ENCODE data around the gene TSHZ2. TPM values are rescaled to one million over a fixed set of nuclear protein-coding genes. Genes with fewer than 3 reads are reported as not detected.

TSHZ2 gene
- total RNA-seq, 1 experiment from 2014 or later = 2.3 TPM

DNA sequence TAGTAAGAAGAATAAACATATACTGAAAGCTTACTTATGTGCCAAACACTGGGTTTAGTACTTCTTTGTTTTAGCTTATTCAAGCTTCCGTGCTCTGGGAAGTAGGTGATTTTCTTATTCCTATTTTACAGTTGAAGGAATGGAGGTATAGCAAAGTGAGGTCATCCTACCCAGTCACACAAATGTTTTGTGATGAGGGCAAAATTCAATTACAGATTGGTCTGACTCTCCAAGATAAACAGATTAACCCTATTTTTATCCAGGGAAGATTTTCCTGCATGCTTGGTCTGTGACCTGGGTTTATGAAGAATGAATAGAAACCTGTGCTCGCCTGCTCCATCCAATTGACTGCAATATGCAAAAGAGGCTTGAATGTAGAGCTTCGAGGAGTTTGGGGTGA, 311.4 kb downstream of the TSHZ2 start:
- CTCF ChIA-PET = no interaction called here
- no peaks in the 10 kb centered on the region for H3K27me3 Mint-ChIP-seq (ENCODE audit: insufficient read depth, unreplicated experiment)
- no TSS peak for BruUV-seq (replicated peaks)
- no peak overlapping the region for H3K27ac Mint-ChIP-seq (ENCODE audit: low read depth, unreplicated experiment)
- no peak for DNase-seq (ENCODE audit: unreplicated experiment)
- TF ChIP-seq, protein P1, sequence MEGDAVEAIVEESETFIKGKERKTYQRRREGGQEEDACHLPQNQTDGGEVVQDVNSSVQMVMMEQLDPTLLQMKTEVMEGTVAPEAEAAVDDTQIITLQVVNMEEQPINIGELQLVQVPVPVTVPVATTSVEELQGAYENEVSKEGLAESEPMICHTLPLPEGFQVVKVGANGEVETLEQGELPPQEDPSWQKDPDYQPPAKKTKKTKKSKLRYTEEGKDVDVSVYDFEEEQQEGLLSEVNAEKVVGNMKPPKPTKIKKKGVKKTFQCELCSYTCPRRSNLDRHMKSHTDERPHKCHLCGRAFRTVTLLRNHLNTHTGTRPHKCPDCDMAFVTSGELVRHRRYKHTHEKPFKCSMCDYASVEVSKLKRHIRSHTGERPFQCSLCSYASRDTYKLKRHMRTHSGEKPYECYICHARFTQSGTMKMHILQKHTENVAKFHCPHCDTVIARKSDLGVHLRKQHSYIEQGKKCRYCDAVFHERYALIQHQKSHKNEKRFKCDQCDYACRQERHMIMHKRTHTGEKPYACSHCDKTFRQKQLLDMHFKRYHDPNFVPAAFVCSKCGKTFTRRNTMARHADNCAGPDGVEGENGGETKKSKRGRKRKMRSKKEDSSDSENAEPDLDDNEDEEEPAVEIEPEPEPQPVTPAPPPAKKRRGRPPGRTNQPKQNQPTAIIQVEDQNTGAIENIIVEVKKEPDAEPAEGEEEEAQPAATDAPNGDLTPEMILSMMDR (IDR thresholded peaks at IDR 0.05; ENCODE audit: unreplicated experiment) = no peak
- H3K9me3 Mint-ChIP-seq (ENCODE audit: unreplicated experiment) = no peaks in the 10 kb centered on the region
- intact Hi-C loops (cut with micrococcal nuclease) = no loop called here
- H3K4me3 Mint-ChIP-seq (ENCODE audit: unreplicated experiment) = no peak overlapping the region
- no peaks in the 10 kb centered on the region for H3K4me1 Mint-ChIP-seq (ENCODE audit: insufficient read depth, unreplicated experiment)
- no peaks in the 10 kb centered on the region for H3K36me3 Mint-ChIP-seq (ENCODE audit: insufficient read depth, unreplicated experiment)
- POLR2A ChIA-PET = no interaction called here

DNA sequence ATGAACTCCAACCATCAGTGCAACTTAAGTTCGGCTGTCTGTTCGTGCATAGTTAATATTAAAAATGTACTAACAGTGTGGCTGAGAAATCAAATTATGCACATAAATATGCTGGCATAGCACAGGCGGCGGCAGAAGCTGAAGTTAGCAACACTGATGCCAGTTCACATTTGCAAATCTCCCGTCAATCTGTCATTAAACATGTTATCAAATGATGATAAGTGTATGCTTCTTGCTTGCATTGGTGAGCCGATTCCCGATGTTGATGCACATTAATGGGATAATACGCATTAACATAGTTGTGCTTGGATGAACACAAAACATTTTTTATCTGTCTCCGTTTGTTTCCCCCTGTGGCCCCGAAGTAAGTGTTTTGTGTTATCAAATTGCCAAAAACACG, 312.1 kb downstream of the TSHZ2 start:
- BruUV-seq (replicated peaks) = no TSS peak
- intact Hi-C loops (cut with micrococcal nuclease) = no loop called here
- H3K4me3 Mint-ChIP-seq (ENCODE audit: unreplicated experiment) = no peak overlapping the region

DNA sequence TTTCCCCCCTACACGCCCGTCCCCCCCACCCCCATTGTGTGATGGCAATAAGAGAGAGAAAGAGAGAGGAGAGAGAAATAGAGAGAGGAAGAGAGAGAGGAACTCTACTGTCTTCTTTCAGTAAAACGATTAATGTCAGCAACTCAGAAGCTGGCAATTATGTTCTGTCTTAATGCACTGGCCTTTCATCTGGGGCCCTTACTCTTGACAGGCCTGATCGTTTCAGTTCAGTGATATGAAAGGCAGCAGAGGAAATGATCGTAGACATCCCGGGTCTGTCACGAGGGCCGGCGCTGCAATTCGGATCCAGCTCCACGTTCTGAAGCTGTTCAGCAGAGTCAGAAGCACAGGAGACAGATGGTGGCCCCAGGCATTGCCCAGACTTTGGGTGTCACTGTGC, 312.5 kb downstream of the TSHZ2 start:
- CTCF ChIA-PET = interaction anchor here (1.0 kb wide), 1 partner anchor 67 kb away, joined by 4 read pairs; no protein-coding TSS in a partner anchor
- DNase-seq (ENCODE audit: unreplicated experiment) = no peak
- TF ChIP-seq, protein P1 (IDR thresholded peaks at IDR 0.05; ENCODE audit: unreplicated experiment) = no peak
- no TSS peak for BruUV-seq (replicated peaks)
- Mint-ChIP-seq H3K27ac (ENCODE audit: low read depth, unreplicated experiment) (no peak overlapping the region), H3K36me3 (ENCODE audit: insufficient read depth, unreplicated experiment) (no peaks in the 10 kb centered on the region), H3K27me3 (ENCODE audit: insufficient read depth, unreplicated experiment) (no peaks in the 10 kb centered on the region), H3K4me1 (ENCODE audit: insufficient read depth, unreplicated experiment) (no peaks in the 10 kb centered on the region), H3K4me3 (ENCODE audit: unreplicated experiment) (no peak overlapping the region), H3K9me3 (ENCODE audit: unreplicated experiment) (no peaks in the 10 kb centered on the region)
- intact Hi-C loops (cut with micrococcal nuclease) = no loop called here
- POLR2A ChIA-PET = no interaction called here

More for the DNA sequence above, 312.1 kb downstream of the TSHZ2 start:
- Mint-ChIP-seq H3K36me3 (ENCODE audit: insufficient read depth, unreplicated experiment) (no peaks in the 10 kb centered on the region), H3K9me3 (ENCODE audit: unreplicated experiment) (no peaks in the 10 kb centered on the region), H3K27me3 (ENCODE audit: insufficient read depth, unreplicated experiment) (no peaks in the 10 kb centered on the region), H3K4me1 (ENCODE audit: insufficient read depth, unreplicated experiment) (no peaks in the 10 kb centered on the region), H3K27ac (ENCODE audit: low read depth, unreplicated experiment) (no peak overlapping the region)
- TF ChIP-seq, protein P1 (IDR thresholded peaks at IDR 0.05; ENCODE audit: unreplicated experiment) = no peak
- no peak for DNase-seq (ENCODE audit: unreplicated experiment)
- ChIA-PET POLR2A (no interaction called here), CTCF (no interaction called here)

DNA sequence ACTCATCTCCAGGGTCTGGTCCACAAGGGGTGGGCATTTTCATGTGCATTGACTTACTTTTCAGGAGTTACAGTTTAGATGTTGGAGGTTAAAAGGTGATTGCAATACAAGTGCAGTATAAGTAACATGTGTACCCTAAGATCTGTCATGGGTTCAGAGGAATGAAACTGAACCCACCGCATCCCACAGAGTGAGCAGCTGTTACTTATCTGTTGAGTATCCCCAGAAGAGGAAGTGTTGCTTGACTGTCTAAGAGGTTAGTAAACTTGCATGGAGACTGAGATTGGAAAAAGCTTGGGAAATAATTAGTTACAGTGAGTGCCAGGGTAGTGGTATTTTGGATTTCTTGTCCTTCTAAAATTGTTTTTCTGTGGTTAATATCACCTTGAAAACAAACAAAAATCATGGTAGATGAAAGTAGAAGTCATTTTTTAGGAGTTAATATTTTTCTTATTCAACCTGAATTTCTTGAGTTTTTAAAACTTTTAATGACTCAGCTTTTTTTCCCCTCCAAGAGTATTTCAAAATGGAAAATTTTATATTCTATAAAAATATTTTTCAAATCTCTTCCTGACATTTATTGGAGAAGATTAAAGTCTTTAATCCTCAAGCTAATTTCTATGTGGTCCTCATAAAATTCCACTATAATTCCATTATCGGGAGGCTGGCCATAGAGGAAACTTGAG, 315.3 kb downstream of the TSHZ2 start:
- no peak overlapping the region for H3K4me3 Mint-ChIP-seq (ENCODE audit: unreplicated experiment)
- intact Hi-C loops (cut with micrococcal nuclease) = no loop called here

More for the DNA sequence above, 315.3 kb downstream of the TSHZ2 start:
- TF ChIP-seq, protein P1 (IDR thresholded peaks at IDR 0.05; ENCODE audit: unreplicated experiment) = no peak
- Mint-ChIP-seq H3K27ac (ENCODE audit: low read depth, unreplicated experiment) (no peak overlapping the region), H3K36me3 (ENCODE audit: insufficient read depth, unreplicated experiment) (no peaks in the 10 kb centered on the region), H3K27me3 (ENCODE audit: insufficient read depth, unreplicated experiment) (no peaks in the 10 kb centered on the region), H3K4me1 (ENCODE audit: insufficient read depth, unreplicated experiment) (no peaks in the 10 kb centered on the region), H3K9me3 (ENCODE audit: unreplicated experiment) (no peaks in the 10 kb centered on the region)
- no peak for DNase-seq (ENCODE audit: unreplicated experiment)
- POLR2A ChIA-PET = no interaction called here
- BruUV-seq (replicated peaks) = no TSS peak
- CTCF ChIA-PET = interaction anchor here (0.5 to 1.3 kb wide), 4 partner anchors 9 to 976 kb away, joined by 3 to 5 read pairs (median 4); no protein-coding TSS in a partner anchor
